Measurements from ENCODE around the gene EPPIN.

The EPPIN gene

DNA sequence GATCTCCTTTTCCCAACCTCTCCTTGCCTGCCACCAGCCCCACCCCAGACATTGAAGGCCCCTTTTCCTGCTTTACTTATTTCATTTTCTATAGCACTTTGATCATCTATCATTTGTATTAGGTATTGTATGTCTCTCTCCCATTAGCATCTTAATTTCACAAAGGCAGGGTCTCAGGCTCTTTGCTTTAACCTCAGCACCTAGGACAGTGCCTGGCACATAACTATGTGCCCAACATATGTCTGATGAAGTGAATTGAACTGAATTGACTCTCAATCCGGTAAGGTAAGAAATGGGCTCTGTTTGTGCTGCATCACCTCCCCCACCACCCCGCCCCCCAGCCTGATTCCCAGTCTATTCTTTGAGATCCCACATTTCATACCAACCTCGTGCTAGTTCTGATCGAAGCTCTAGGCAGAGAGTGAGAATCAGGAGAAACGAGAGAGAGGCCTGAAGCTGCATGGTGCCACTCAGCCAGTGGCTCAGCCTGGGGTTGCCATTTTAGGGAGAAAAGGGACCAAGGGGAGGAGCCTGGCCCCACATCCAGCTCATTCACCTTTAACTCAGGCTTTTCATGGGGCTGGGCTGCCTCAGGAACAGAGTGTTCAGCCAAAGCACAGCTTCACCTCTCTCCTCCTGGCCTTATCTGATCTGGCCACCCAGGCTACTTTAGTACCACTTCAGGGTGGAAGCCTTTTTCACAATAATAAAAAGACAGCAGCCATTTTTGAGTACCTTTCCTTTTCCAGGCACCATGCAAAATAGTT, 31.9 kb downstream of the EPPIN start, which contains the start of gene SPINT3:
Gene SPINT3, minus strand, starts transcription at position 476 of the 767 bp plus-strand sequence. Its CDS starts 14 bp downstream, at position 462.
- H3K4me1 Mint-ChIP-seq, result no peaks in the 10 kb centered on the region
- no peaks in the 10 kb centered on the region for H3K9me3 Mint-ChIP-seq
- peaks cover 23% of the 10 kb centered on the region for H3K27me3 Mint-ChIP-seq (ENCODE audit: low read depth)
- H3K36me3 Mint-ChIP-seq (ENCODE audit: low read depth), result no peaks in the 10 kb centered on the region
- no peak within 1 kb of the TSS for H3K4me3 Mint-ChIP-seq
- H3K27ac Mint-ChIP-seq, result no peak within 1 kb of the TSS
- TF ChIP-seq, protein P1, sequence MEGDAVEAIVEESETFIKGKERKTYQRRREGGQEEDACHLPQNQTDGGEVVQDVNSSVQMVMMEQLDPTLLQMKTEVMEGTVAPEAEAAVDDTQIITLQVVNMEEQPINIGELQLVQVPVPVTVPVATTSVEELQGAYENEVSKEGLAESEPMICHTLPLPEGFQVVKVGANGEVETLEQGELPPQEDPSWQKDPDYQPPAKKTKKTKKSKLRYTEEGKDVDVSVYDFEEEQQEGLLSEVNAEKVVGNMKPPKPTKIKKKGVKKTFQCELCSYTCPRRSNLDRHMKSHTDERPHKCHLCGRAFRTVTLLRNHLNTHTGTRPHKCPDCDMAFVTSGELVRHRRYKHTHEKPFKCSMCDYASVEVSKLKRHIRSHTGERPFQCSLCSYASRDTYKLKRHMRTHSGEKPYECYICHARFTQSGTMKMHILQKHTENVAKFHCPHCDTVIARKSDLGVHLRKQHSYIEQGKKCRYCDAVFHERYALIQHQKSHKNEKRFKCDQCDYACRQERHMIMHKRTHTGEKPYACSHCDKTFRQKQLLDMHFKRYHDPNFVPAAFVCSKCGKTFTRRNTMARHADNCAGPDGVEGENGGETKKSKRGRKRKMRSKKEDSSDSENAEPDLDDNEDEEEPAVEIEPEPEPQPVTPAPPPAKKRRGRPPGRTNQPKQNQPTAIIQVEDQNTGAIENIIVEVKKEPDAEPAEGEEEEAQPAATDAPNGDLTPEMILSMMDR (IDR thresholded peaks at IDR 0.05; ENCODE audit: unreplicated experiment in 3 of 3), result no peak

DNA sequence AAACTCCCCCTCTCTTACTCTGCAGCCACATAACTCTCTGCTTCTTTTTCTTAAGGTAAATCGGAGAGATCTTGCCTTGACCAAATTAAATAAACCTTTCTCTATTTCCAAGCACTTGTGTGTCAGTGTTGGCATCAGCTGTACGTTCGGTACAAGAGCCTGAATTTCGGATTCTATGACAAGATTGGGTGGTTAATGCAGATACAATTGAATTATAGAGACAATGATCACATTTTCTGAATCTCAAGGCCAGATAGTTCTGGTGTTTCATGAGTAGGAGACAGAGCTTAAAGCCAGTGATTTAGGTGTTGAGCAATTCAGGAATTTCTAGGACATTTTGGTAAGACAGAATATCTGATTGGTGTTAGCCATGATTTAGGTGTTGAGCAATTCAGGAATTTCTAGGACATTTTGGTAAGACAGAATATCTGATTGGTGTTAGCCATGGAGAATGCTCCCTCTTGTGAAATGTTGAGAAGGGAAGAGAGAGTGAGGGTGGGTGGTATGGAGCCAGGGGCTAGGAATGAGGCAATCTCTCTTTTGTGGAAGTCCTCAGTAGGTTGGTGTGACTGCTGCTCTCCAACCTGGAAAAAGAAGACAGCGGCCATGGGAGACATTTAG, 36.8 kb downstream of the EPPIN start:
- Mint-ChIP-seq H3K4me3 (no peak overlapping the region), H3K9me3 (no peaks in the 10 kb centered on the region), H3K27ac (peak overlapping the region in 1 of 3 experiments; percentile 8), H3K4me1 (no peaks in the 10 kb centered on the region), H3K27me3 (ENCODE audit: low read depth) (peaks cover 17% of the 10 kb centered on the region), H3K36me3 (ENCODE audit: low read depth) (no peaks in the 10 kb centered on the region)
- TF ChIP-seq, protein P1 (IDR thresholded peaks at IDR 0.05; ENCODE audit: unreplicated experiment in 3 of 3), result no peak

DNA sequence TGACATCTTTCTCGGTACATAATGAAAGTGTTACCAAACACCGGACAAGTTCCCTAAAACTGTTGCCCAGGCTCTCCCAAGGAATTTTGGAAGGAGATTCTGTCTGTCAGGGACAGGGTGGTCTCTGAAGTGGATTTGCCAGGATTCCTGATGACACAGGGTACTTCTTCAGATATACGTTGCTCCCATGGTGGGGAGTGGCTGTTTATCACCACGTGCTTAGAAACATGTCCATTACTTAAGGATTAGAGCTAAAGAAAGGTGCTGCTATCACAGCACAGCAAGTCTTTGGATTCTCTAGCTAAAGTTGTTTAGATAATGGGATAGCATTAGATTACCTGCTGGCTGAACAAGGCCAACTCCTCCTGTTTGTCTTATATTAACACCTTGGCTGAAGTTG, 38.1 kb downstream of the EPPIN start:
- TF ChIP-seq, protein P1 (IDR thresholded peaks at IDR 0.05; ENCODE audit: unreplicated experiment in 3 of 3), result no peak
- H3K4me1 Mint-ChIP-seq, result no peaks in the 10 kb centered on the region
- peaks cover 13% of the 10 kb centered on the region for H3K27me3 Mint-ChIP-seq (ENCODE audit: low read depth)
- no peaks in the 10 kb centered on the region for H3K9me3 Mint-ChIP-seq
- no peak overlapping the region for H3K27ac Mint-ChIP-seq
- no peaks in the 10 kb centered on the region for H3K36me3 Mint-ChIP-seq (ENCODE audit: low read depth)
- no peak overlapping the region for H3K4me3 Mint-ChIP-seq

DNA sequence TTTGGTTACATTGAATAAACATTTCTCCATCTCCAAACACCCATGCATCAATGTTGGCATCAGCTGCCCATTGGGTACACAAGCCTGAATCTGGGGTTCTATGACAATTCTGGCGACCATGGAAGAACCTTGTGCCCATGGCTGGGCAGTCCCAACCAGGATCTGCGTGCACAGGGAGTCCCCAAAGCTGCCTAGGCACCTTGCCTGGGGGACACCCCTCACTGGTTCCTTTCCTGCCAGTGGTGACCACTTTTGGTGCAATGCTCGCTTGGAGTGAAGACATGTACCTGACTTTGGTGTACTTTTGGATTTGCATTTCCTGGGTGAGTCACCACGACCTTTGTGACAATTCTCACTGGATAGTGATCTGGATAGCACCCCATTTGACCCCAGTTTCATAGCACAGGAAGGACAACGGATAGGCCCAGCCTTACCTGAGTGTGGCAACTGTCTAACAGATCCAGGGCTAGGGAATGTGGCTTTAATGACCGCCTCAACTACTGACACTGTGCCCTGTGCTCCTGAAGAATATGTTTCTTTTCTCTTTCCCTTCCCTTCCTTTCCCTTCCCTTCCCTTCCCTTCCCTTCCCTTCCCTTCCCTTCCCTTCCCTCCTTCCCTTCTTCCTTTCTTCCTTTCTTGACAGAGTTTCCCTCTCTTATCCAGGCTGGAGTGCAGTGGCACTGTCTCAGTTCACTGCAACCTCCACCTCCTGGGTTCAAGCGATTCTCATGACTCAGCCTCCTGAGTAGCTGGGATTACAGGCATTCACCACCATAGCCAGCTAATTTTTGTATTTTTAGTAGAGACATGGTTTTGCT, 38.9 kb downstream of the EPPIN start:
- H3K36me3 Mint-ChIP-seq (ENCODE audit: low read depth), result no peaks in the 10 kb centered on the region
- no peak overlapping the region for H3K4me3 Mint-ChIP-seq
- no peak overlapping the region for H3K27ac Mint-ChIP-seq
- H3K4me1 Mint-ChIP-seq, result no peaks in the 10 kb centered on the region
- TF ChIP-seq, protein P1 (IDR thresholded peaks at IDR 0.05; ENCODE audit: unreplicated experiment in 3 of 3), result no peak
- peaks cover 9% of the 10 kb centered on the region for H3K27me3 Mint-ChIP-seq (ENCODE audit: low read depth)
- H3K9me3 Mint-ChIP-seq, result no peaks in the 10 kb centered on the region

DNA sequence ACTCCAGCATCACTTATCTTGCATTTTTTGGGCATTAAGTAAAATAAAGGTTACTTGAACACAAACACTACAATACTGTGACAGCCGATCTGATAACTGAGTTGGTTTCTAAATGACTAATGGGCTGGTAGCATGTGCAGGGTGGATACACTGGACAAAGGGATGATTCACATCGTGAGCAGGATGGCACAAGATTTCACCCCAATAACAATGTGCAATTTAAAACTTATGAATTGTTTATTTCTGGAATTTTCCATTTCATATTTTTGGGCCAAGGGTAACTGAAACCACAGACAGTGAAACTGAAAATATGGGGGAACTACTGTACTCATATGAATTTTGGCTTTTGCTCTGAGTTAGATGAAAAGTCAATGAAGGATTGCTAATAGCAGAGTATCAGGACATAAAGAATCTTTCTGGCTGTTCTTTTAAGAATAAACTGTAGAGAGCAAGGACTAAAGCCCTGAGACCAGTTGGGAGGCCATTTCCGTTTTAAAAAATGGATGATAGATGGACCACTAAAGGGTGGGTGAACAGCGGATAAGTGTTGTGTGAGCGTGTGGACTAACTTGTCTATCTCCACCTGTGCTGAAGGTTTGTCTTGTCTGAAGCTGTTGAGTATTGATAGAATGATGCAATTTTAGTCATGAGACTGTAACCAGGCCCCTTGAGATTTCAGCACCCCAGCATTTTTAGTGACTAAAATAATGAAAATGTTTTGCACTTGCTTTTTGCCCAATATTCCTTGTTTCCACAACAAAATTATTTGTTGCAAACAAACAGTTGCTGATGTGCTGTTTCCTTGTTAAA, 40.0 kb downstream of the EPPIN start:
- H3K27me3 Mint-ChIP-seq (ENCODE audit: low read depth), result peaks cover 5% of the 10 kb centered on the region
- TF ChIP-seq, protein P1 (IDR thresholded peaks at IDR 0.05; ENCODE audit: unreplicated experiment in 3 of 3), result no peak
- H3K27ac Mint-ChIP-seq, result no peak overlapping the region
- H3K36me3 Mint-ChIP-seq (ENCODE audit: low read depth), result no peaks in the 10 kb centered on the region
- H3K4me1 Mint-ChIP-seq, result no peaks in the 10 kb centered on the region
- H3K4me3 Mint-ChIP-seq, result no peak overlapping the region
- H3K9me3 Mint-ChIP-seq, result no peaks in the 10 kb centered on the region

Data from nephron (organoid).